ENCODE data around the gene HNRNPL. TPM values are rescaled to one million over a fixed set of nuclear protein-coding genes. Genes with fewer than 3 reads are reported as not detected.
"Not testable (repeated sequence)": the region's sequence is repeated elsewhere in the genome, so short reads cannot be mapped to it uniquely, and the experiment has no call there.

Gene HNRNPL
- total RNA-seq: 572 and 574 TPM in 2 replicates

DNA sequence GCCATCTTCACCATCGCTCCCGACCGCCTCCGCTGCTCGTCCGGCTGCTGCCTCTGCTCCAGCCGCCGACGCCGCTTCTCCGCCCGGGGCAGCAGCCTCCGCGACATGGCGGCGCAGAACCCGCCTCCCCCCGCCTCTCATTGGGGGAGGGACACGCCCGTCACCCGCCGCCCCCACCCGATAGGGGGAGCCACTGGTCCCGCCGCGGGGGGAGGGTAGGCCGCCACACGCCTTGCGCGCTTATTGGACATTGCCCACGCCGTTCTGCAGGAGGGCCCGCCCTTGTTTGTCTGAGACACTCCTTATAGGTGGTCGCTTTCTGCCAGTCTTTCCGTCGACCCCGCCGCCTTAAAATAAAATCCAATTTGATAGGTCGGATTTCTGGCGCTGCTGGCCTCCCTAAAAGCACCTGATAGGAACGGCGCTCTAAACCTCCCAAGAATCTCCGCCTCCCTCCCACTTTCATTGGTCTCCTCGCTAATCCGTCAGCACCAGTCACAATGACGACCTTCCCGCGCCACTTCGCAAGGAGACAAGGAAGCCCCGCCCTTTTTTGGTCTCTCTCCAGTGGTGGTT lies at the start of gene HNRNPL:
Gene HNRNPL (minus strand): TSS at position 127 of the 576 bp plus-strand sequence. CDS start 20 bp downstream, at position 107.
- intact Hi-C loops (cut with micrococcal nuclease): loop anchor here (1.0 to 5.0 kb wide), 6 partner anchors 19 to 448 kb away; partner anchors contain the start of genes ACTN4, ECH1, FAM98C and MRPS12

DNA sequence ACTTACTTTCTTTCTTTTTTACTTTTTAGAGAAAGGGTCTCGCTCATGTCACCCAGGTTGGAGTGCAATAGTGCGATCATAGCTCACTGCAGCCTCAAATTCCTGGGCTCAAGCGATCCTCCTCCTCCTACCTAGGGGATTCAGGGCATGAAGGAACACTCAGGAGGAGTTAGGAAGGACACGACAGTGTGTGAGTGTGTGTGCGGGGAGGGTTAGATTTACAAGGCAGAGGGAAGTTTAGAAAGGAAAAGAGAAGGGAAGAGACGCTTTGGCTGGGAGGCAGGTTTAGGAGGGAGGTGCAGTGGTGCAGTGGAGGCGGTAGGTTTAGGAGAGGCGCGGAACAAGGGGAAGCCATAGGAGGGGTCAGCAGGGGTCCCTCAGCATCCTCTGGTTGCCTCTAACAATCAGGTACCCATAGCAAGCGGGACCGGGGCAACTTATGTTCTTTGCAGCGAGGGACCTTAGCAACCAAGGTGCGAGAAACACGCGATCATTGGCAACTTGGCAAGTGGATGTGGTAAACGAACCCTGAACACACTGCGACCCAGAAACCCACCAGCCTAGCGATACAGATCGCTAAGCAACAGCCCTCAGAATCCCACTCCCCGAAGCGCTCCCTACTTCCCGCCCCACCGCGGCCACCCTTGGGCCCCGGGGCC lies 49.1 kb upstream of the HNRNPL start:
- intact Hi-C loops (cut with micrococcal nuclease): loop anchor here (1.0 to 2.0 kb wide), 7 partner anchors 21 to 496 kb away; partner anchors contain the start of genes ACTN4, ECH1, FAM98C and MRPS12

DNA sequence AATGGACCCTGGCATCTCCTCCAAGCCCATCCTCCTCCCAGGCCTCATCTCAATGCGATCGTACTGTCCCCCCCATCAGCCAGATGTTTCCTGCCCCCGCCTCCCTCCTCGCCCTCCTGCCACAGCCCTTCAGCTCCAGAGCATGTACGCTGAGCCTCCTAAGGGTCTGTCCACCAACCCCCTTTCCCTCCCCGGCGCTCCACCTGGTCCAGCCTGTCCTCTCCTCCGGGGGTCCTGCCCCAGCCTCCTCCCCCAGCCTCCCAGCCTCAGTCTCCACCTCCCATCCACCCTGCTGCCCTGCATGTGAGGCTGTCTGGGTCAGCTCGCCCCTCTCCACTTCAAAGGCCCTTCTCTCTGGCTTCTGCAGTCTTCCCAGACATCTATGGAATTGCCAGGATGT lies 45.2 kb upstream of the HNRNPL start:
- intact Hi-C loops (cut with micrococcal nuclease): no loop called here

DNA sequence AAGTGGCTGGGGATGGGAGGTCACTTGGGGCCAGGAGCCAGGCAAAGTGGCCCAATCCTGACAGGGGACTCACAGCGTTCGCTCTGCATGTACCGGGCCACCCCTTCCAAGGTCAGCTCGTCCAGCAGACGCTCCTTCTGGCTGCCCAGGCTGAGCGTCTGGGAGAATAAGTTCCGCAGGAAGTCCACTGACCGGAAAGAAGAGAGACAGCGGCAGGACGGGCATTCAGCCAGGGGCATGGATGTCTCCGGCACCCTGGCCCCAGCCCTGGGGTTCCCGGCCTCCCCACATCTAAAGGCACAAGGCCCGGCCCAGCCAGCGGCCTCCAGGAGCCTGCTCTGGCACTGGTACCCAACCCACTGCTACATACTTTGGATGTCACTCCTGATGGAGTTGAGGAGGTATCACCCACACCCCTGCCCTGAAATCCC lies 43.6 kb upstream of the HNRNPL start:
- intact Hi-C loops (cut with micrococcal nuclease): no loop called here

DNA sequence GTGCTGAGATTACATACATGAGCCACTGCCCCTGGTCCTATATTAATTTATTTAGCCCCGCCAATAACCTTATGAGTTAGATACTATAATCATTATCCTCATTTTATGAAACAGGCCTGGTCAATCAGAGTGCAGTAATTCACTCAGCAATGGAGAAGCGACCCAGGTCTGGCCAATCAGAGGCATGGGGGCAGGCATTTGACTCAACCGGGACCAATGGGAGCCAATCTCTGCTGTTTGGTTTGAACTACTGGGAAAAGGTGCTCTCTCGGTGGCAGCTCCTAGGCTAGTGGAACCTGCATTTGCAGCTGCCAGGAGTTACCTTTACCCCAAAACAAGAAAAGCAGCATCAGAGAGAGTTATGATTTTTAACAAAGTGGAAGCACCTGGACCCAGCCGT lies 43.1 kb upstream of the HNRNPL start:
- intact Hi-C loops (cut with micrococcal nuclease): no loop called here

DNA sequence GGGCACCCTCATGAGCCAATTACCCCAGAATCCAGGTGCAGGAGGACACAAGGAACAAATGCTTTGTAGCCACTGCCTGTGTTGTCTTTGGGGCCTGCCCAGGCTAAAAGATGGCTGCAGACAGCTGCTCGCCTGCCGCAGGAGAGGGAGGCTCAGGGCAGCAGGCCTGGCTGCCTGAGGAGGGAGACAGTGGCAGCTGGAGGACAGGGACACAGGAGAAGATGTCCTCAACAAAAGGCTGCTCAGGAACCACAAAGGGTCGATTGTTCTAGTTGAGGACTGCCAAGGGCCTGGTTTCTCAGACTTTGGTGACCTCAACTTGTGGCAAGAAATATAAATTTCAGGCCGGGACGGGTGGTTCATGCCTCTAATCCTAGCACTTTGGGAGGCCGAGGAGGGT lies 42.0 kb upstream of the HNRNPL start:
- intact Hi-C loops (cut with micrococcal nuclease): no loop called here

DNA sequence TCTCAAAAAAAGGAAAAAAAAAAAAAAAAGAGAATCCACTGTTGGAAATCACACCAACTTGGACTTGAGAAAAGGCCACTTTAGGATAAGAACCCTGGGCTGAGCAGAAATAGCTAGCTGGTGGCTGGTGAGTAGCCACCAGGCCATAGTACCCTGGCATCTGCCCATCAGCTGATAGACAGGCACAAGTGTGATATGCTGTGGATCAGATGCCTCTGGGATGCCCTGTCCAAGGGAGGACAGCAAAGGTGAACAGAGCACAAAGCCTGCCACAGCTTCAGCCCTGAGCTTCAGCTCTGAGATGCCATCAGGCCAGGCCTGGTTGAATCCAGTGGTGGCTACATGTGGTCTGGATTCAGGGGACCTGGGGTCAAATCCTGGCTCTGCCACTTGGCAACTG lies 40.9 kb upstream of the HNRNPL start:
- intact Hi-C loops (cut with micrococcal nuclease): no loop called here

DNA sequence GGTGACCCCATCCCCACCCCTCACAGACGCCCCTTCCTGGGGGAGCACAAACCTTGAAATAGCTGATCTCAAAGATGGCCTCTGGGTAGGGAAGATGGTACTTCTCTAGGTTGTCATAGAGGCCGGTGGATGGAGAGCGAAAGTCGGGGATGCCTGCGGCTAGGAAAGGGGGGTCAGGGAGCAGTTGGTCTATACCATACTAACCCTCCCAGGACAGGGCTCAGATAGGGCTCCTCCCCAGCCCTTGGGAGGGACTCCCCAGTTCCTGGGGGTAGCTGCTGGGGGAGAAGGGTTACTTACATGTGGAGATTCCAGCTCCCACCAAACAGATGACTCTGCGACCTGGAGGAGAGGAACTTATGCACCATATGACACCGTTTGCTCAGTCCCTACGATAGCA lies 40.0 kb upstream of the HNRNPL start:
- intact Hi-C loops (cut with micrococcal nuclease): no loop called here

DNA sequence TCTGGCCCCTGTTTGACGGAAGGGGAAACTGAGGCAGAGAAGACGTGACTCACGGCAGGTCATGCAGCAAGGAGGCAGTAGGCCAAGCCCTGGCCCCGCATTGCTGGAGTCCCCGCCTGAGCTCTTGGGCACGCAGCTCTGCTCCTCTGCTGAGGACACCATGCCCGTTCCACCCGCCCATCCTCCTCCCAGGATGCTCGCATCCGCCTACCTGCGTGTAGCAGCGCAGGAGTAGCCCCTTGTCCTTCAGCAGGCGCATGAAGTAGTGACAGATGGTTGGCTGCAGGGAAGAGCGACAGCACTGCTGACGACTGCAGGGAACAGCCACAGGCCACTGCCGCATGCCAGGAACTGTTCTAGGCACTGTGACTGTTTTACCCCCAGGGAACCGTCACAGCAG lies 39.1 kb upstream of the HNRNPL start:
- intact Hi-C loops (cut with micrococcal nuclease): no loop called here

DNA sequence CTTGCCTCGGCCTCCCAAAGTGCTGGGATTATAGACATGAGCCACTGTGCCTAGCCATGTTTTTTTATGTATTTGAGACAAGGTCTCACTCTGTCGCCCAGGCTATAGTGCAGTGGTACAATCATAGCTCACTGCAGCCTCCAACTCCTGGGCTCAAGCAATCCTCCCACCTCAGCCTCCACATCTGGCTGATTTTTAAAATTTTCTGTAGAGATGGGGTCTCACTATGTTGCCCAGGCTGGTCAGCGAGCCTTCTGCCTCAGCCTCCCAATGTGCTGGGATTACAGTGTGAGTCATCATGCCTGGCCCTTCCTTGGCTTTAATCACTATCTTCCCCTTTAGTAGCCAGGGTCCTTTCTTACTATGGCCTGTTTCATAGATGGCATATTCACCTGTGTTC lies 34.9 kb upstream of the HNRNPL start:
- intact Hi-C loops (cut with micrococcal nuclease): not testable (repeated sequence)

DNA sequence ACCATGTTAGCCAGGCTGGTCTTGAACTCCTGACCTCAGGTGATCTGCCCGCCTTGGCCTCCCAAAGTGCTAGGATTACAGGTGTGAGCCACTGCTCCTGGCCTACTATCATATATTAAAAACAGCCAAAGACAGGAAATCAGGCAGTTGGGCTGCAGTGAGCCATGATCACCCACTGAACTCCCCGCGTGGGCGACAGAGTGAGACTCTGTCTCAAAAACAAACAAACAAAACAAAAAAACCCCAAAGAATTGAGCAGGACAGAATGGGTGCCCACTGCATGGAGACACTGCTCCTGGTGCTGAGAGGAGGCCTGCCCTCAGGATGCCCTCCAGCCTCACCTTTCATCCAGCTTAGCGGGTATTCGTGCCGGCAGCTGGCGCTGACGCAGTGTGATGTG lies 33.5 kb upstream of the HNRNPL start:
- intact Hi-C loops (cut with micrococcal nuclease): no loop called here

DNA sequence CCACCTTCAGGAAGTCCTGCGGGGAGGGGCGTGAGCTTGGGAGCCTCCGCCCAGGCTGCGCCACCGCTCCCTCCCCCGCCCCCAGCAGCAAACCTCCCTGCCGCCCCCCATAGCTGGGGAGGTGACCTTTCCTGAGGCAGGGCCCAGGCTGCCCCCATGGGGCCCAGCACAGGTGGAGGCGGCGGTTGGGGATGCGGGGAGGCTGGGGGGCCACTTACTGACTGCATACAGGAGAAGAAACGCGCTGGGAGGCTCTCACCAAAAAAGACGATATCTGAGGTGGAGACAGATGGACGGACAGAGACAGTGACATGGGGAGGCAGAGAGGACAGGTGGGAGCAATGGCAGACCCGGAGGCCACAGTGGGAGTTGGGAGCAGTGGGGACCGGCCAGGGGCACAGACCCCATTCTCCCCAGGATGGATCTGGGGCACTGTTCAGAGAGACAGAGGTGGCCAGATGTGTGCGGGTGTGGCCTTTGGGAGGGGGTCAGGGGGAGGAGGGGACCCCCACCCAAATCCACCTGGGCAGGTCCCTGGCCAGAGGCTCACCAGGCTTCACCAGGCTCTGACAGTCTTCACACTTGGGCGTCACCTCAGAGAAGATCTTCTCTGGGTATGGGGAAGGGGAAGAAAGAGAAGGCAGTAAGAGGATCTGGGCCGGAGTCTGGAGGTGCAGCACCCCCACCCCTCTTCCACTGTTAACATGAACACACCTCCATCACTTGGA lies 31.3 kb upstream of the HNRNPL start:
- intact Hi-C loops (cut with micrococcal nuclease): no loop called here

DNA sequence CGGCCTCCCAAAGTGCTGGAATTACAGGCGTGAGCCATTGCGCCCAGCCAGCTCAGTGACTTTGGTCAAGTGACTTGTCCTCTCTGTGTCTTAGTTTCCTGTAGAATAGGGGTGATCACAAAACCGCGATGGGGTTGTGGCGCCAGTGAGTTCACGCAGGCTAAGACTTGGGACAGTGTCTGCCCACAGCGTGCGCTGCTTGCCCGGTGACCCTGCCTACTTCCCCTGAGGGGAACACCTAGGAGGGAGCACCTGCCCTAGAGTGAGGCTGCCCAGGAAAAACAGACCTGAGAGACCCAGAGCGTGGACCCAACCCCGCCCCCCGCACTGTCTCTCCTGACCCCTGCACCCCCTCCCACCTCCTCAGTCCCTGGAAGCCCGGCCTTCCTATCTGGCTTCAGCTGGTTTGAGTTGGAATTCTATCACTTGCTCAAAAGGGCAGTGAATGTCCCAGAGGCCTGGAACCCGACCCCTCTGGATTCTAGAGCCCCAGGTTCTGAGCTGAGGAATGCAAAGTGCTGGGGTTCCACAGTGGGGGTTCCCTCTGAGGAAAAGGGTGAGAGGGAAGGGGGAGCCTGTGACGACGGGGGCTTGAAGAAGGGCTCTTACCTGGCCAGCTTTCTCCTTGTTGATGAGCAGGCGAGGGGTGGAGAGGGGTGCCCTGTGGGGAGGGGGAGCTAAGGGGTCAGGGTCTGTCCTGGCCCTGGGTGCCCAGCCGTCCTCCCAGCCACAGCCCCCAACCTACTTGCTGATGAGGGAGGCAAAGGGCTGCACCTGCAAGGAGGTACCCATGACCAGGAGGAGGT lies 30.5 kb upstream of the HNRNPL start:
- intact Hi-C loops (cut with micrococcal nuclease): no loop called here

DNA sequence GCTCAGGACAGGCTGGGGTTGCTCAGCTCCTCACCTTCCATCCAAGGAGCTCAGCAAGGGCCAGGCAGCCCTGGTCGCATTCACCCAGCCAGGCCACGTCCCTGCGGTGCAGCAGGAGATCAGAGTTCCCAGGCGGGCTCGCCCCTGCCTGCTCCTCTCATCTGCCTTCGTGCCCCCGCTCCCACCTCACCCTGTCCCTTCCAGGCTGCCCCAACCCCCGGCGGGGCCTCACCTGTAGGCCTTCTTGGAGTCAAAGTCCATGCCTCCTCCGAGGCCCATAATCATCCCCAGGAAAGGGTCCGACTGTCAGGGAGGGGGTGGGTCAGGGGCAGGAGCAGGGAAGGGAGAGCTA lies 29.6 kb upstream of the HNRNPL start:
- intact Hi-C loops (cut with micrococcal nuclease): loop anchor here (2.0 kb wide), 2 partner anchors 47 to 51 kb away; partner anchors contain the start of genes MRPS12 and SARS2

DNA sequence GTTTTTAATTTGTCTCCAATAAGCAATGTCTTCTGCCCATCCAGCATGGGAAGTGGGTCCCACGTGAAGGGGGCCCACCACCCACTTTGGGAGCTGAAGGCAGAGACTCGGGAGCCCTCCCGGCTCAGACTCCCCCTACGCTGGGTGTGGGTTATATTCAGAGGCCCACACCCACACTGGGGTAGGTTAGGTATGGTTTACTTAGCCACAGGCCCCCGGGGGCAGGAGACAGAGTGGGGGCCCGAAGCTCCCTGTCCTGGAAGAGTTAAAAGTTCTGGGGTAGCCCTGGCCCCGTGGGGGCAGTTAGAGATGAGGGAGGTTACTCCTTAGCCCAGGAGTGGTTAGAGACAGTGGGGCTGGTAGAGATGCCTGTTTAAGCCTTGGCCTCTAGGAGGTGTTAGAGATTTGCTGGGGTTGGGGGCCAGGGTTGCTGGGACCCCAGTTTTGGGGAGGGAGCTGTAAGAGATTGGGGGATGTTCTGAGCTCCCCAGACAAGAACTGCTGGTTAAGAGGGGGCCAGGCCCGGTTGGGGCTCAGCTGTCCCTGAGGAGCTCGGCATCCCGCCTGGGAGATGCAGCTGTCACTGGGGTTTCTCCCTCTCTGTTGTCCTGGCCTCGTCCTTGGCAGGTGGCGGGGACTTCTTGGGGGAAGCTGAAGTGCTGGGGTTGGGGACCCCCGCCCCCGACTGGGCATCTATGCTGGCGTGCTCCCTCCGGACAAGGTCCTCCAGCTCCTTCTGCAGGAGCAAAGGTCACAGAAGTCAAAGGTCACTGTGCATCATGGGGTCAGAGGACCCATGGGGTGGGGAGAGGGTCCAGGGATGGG lies 29.0 kb upstream of the HNRNPL start:
- intact Hi-C loops (cut with micrococcal nuclease): loop anchor here (1.0 to 2.0 kb wide), 4 partner anchors 21 to 52 kb away; partner anchors contain the start of genes MRPS12, NFKBIB, SARS2 and SIRT2

DNA sequence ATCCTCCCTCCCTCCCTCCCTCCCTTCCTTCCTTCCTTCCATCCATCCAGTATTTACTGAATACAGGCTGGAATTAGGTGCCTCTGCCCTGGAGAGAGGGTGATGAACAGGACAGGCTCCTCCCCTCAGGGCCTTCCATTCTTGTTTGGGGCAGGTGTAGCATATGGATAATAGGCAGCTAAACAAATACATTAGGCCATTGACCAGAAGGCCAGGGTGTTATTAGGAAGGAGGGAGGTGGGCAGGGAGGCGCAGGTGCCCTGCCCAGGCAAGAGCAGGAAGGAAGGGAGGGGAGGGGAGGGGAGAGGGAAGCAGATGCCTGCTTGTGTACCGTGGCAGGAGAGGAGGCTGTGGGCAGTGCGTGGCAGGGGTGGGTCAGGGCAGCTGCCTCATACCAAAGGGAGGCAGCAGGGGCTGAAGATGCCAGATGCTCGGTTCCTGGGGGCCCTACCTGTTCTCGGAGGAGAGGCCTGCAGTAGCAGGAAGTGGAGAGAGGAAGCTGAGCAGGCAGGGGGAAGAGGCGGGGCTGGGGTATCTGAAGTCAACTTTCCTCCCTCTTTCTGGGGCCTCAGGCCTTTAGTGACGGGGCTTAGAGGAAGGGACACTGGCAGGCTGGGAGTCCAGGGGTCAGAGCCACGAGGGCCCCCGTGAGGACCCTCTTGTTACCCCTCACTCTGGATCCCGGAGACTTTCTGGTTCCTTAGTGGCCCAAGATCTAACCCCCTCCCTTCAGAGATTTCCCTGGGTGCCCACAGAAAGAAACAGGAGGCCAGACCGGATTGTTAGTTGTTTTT lies 28.2 kb upstream of the HNRNPL start, which contains the start of gene RINL:
Gene RINL (minus strand): TSS at position 495 of the 794 bp plus-strand sequence. CDS start 1,533 bp downstream, outside the sequence.
- intact Hi-C loops (cut with micrococcal nuclease): loop anchor here (1.0 to 2.0 kb wide), 4 partner anchors 21 to 53 kb away; partner anchors contain the start of genes MRPS12, NFKBIB, SARS2 and SIRT2

DNA sequence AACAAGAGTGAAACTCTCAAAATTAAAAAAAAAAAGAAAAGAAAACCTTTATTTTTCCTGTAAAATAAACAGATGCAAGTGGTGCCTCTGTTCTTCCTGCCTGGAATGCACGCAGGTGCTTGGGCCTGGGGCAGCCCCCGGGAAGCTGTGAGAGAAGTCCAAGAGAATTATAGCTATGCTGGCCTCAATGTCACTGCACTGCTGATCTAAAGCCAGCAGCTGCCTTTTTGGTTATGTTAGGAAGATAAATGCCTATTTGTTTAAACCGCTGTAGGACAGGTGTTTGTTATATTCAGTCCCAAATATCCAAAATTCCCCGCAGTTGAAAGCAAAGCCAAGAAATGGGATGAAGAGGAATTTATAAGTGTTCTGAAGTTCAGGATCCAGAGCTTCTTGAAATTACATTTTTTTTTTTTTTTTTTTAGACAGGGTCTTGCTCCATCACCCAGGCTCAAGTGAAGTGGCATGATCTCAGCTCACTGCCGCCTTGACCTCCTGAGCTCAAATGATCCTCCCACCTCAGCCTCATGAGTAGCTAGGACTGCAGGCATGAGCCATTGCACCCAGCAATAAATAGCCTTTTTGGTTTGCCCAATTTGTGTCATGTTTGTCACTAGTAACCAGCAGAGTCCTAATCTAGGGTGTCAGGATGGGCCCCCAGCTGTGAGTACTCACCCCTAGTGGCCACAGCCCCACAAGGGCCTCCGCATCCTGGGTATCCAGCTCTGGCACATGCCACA lies 26.0 kb upstream of the HNRNPL start:
- intact Hi-C loops (cut with micrococcal nuclease): no loop called here

DNA sequence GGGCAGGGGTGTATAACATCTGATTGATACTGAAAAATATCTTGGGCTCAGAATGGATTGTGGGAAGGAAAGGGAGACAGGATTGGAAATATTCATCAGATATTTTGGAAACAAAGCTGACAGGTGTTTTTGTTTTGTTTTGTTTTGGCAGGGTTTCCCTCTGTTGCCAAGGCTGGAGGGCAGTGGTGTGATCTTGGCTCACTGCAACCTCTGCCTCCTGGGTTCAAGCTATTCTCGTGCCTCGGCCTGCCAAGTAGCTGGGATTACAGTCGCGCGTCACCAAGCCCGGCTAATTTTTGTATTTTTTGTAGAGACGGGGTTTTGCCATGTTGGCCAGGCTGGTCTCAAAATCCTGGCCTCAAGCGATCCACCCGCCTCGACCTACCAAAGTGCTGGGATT lies 23.6 kb upstream of the HNRNPL start:
- intact Hi-C loops (cut with micrococcal nuclease): not testable (repeated sequence)

DNA sequence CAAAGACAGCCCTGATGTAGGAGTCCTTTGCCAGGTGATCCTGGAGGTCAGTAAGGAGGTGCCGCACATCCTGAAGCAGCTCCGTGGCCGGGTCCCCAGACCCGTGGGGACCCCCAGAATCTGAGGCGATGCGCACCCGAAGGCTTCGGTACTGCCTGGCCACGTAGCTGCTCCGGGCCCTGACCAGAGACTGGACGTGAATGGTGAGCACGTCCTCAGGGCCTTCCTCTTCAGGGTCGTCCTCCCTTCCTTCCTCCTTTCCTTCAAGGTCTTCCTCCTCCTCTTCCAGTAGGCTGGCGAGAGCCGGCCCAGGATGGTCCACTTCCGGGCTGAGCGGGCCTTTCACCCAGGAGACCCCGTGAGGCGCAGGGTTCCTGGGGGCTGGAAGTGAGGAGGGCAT lies 20.8 kb upstream of the HNRNPL start:
- intact Hi-C loops (cut with micrococcal nuclease): loop anchor here (1.0 kb wide), 1 partner anchor 39 kb away; the partner anchor contains the start of gene ECH1

All from T-helper 2 cell treated with Interferon-gamma antibody and Interleukin-4, amounts not matched to agents 100 ng/mL and 5 ng/mL, for 36 hours (primary cell).